ENCODE measurements around the gene OR4D10. TPM values are rescaled to one million over a fixed set of nuclear protein-coding genes. Genes with fewer than 3 reads are reported as not detected.

OR4D10 gene
- total RNA-seq, result not detected in 2 replicates

- no peak for TF ChIP-seq CTCF (IDR thresholded peaks at IDR 0.05; ENCODE audit: insufficient read depth, low read length, severe bottlenecking)
- DNase-seq (ENCODE audit: low read depth), result no peak
- Histone ChIP-seq H3K27me3 (ENCODE audit: control insufficient read depth, insufficient read depth, low read length) (no peaks in the 10 kb centered on the region), H3K4me3 (ENCODE audit: low read depth, low read length) (no peak within 1 kb of the TSS), H3K36me3 (ENCODE audit: control insufficient read depth, insufficient read depth, low read length) (no peaks in the 10 kb centered on the region)
- no peak for FAIRE-seq
Measured at GRCh38 chr11:59473015-59473414, at the start of gene OR4D10. Gene OR4D10, plus strand, starts transcription at chr11:59473315. Its CDS starts 4,115 bp downstream, at chr11:59477430.

- no peak overlapping the region for H3K4me3 ChIP-seq (ENCODE audit: low read depth, low read length)
- no peaks in the 10 kb centered on the region for H3K36me3 ChIP-seq (ENCODE audit: control insufficient read depth, insufficient read depth, low read length)
- TF ChIP-seq CTCF (IDR thresholded peaks at IDR 0.05; ENCODE audit: insufficient read depth, low read length, severe bottlenecking), result no peak
- H3K27me3 ChIP-seq (ENCODE audit: control insufficient read depth, insufficient read depth, low read length), result no peaks in the 10 kb centered on the region
- FAIRE-seq (no peak), DNase-seq (ENCODE audit: low read depth) (no peak)
Measured at GRCh38 chr11:59423835-59424234, 49.3 kb upstream of the OR4D10 start.

DNA sequence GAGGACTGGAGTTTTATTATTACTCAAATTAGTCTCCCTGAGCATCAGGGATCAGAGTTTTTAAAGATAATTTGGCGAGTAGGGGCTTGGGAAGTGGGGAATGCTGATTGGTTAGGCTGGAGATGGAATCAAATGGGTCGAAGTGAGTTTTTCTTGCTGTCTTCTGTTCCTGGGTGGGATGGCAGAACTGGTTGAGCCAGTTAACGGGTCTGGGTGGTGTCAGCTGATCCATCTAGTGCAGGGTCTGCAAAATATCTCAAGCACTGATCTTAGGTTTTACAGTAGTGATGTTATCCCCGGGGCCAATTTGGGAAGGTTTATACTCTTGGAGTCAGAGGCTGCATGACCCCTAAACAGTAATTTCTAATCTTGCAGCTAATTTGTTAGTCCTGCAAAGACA lies 48.0 kb upstream of the OR4D10 start:
- Histone ChIP-seq H3K36me3 (ENCODE audit: control insufficient read depth, insufficient read depth, low read length) (no peaks in the 10 kb centered on the region), H3K27me3 (ENCODE audit: control insufficient read depth, insufficient read depth, low read length) (no peaks in the 10 kb centered on the region), H3K4me3 (ENCODE audit: low read depth, low read length) (no peak overlapping the region)
- FAIRE-seq (no peak), DNase-seq (ENCODE audit: low read depth) (no peak)
- TF ChIP-seq CTCF (IDR thresholded peaks at IDR 0.05; ENCODE audit: insufficient read depth, low read length, severe bottlenecking), result no peak

GRCh38 chr11:59426361-59427067 lies 46.6 kb upstream of the OR4D10 start, which contains the start of gene OR5A2:
Gene OR5A2, minus strand, starts transcription at chr11:59426413. Its CDS starts 3,460 bp downstream, at chr11:59422953.
- Histone ChIP-seq H3K36me3 (ENCODE audit: control insufficient read depth, insufficient read depth, low read length) (no peaks in the 10 kb centered on the region), H3K27me3 (ENCODE audit: control insufficient read depth, insufficient read depth, low read length) (no peaks in the 10 kb centered on the region), H3K4me3 (ENCODE audit: low read depth, low read length) (no peak within 1 kb of the TSS)
- peak; percentile 20 for DNase-seq (ENCODE audit: low read depth)
- TF ChIP-seq CTCF (IDR thresholded peaks at IDR 0.05; ENCODE audit: insufficient read depth, low read length, severe bottlenecking), result no peak
- FAIRE-seq, result no peak

GRCh38 chr11:59427068-59427382 lies 46.1 kb upstream of the OR4D10 start:
- Histone ChIP-seq H3K27me3 (ENCODE audit: control insufficient read depth, insufficient read depth, low read length) (no peaks in the 10 kb centered on the region), H3K4me3 (ENCODE audit: low read depth, low read length) (no peak overlapping the region), H3K36me3 (ENCODE audit: control insufficient read depth, insufficient read depth, low read length) (no peaks in the 10 kb centered on the region)
- DNase-seq (ENCODE audit: low read depth) (no peak), FAIRE-seq (no peak)
- no peak for TF ChIP-seq CTCF (IDR thresholded peaks at IDR 0.05; ENCODE audit: insufficient read depth, low read length, severe bottlenecking)

Measured in bronchial epithelial cell (primary cell).